Erythroblast (primary cell): ENCODE data around the gene RNF213.
"Not testable (repeated sequence)": the region's sequence is repeated elsewhere in the genome, so short reads cannot be mapped to it uniquely, and the experiment has no call there.

ENCODE experiments used
- GATA1 ChIP-seq: IDR thresholded peaks from 2 replicates; pipeline ENCODE4 v1.6.1; 2011; ENCODE audit warnings: low read depth, mild to moderate bottlenecking, control low read depth, low read length, moderate library complexity
- POLR2A ChIP-seq: IDR thresholded peaks from 2 replicates; pipeline ENCODE4 v1.6.1; 2011; ENCODE audit warnings: mild to moderate bottlenecking, low read length

- not testable (repeated sequence) for TF ChIP-seq POLR2A, GATA1
Measured at GRCh38 chr17:80313946-80314345, 53.3 kb downstream of the RNF213 start.
